ENCODE measurements around the gene PGM2. TPM values are rescaled to one million over a fixed set of nuclear protein-coding genes. Genes with fewer than 3 reads are reported as not detected.
A peak's percentile ranks its signal among the peaks of the same experiment; 100 is the strongest.
"Not testable (repeated sequence)": the region's sequence is repeated elsewhere in the genome, so short reads cannot be mapped to it uniquely, and the experiment has no call there.

The PGM2 gene
- total RNA-seq, 2 experiments from 2014 or later: 67.4 to 108 TPM

DNA sequence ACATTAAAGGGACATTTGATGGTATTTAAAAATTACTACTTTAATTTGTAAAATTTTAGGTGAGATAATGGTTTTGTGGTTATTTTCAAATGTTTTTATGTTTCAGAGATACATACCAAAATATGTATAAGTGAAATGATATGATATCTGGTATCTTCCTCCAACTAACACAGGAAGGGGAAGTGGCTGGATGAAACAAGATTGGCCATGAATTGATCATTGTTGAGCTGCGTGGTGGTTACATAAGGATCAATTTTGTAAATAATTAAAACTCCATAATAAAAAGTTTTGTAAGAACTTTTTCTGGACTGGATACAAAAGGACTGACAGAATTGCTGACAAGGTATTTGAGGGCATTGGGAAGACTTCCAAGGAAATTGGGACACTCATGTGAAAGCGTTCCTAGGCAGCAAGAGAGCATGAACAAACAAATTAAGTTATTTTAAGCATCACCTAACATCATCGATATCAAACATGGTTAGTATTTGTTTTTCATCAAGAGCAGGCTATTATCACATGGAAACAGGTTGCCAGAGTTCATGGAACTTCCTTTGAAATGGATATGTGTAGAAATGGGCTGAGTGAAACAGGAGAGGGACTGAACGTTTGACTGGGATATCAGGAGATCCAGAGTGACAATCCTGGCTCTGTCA lies 4.4 kb upstream of the PGM2 start:
- Histone ChIP-seq H2AFZ (ENCODE audit: low read length) (no peak overlapping the region), H3K4me1 (ENCODE audit: insufficient read depth, low read length, poor library complexity, severe bottlenecking) (peaks cover 7% of the 10 kb centered on the region), H4K20me1 (ENCODE audit: insufficient read depth, low read length) (no peaks in the 10 kb centered on the region), H3K9me2 (ENCODE audit: insufficient read depth, low read length) (no peaks in the 10 kb centered on the region), H3K4me3 (ENCODE audit: low read depth, low read length, poor library complexity, severe bottlenecking) (no peak overlapping the region), H3K27ac (ENCODE audit: low read depth, low read length, poor library complexity, severe bottlenecking) (no peak overlapping the region), H3K4me2 (ENCODE audit: low read length) (no peak overlapping the region), H3K79me2 (ENCODE audit: insufficient read depth, low read depth, low read length) (peaks cover 4% of the 10 kb centered on the region; the same call in 1 of the 2 replicates), H3K36me3 (ENCODE audit: insufficient read depth, low read length) (no peaks in the 10 kb centered on the region), H3K9me3 (ENCODE audit: low read length) (no peaks in the 10 kb centered on the region)
- ChIA-PET POLR2A (interaction anchor here (0.9 kb wide), 1 partner anchor 158 kb away, joined by 3 read pairs; no protein-coding TSS in a partner anchor), CTCF (ENCODE audit: unreplicated experiment) (no interaction called here)
- intact Hi-C loops (cut with micrococcal nuclease; ENCODE audit: unreplicated experiment): no loop called here
- TF ChIP-seq, protein P1, sequence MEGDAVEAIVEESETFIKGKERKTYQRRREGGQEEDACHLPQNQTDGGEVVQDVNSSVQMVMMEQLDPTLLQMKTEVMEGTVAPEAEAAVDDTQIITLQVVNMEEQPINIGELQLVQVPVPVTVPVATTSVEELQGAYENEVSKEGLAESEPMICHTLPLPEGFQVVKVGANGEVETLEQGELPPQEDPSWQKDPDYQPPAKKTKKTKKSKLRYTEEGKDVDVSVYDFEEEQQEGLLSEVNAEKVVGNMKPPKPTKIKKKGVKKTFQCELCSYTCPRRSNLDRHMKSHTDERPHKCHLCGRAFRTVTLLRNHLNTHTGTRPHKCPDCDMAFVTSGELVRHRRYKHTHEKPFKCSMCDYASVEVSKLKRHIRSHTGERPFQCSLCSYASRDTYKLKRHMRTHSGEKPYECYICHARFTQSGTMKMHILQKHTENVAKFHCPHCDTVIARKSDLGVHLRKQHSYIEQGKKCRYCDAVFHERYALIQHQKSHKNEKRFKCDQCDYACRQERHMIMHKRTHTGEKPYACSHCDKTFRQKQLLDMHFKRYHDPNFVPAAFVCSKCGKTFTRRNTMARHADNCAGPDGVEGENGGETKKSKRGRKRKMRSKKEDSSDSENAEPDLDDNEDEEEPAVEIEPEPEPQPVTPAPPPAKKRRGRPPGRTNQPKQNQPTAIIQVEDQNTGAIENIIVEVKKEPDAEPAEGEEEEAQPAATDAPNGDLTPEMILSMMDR (conservative IDR thresholded peaks at IDR 0.05; ENCODE audit: low read length): no peak
- no peak for TF ChIP-seq EZH2phosphoT487 (IDR thresholded peaks at IDR 0.05; ENCODE audit: borderline replicate concordance, low read depth, low read length)
- DNase-seq (ENCODE audit: low spot score): no peak
- no TSS peak for BruUV-seq (replicated peaks)

DNA sequence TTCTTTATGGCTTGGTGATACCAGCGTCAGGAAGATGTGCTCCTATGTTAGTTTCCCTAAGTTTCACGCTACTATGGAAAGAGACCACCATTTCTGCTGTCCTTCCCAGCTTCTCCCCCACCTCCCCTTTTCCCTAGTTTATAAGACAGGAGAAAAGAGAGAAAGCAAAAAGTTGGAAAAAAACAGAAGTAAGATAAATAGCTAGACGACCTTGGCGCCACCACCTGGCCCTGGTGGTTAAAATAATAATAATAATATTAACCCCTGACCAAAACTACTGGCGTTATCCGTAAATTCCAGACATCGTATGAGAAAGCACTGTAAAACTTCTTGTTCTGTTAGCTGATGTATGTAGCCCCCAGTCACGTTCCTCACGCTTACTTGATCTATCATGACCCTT lies 985 bp upstream of the PGM2 start:
- peaks cover 27% of the 10 kb centered on the region for H3K79me2 ChIP-seq (ENCODE audit: insufficient read depth, low read depth, low read length)
- not testable (repeated sequence) for H3K9me3 ChIP-seq (ENCODE audit: low read length); H3K9me2 ChIP-seq (ENCODE audit: insufficient read depth, low read length); BruUV-seq (replicated peaks)
- intact Hi-C loops (cut with micrococcal nuclease; ENCODE audit: unreplicated experiment): loop anchor here (1.0 kb wide), 1 partner anchor 20 kb away; no protein-coding TSS in a partner anchor
- H3K4me1 ChIP-seq (ENCODE audit: insufficient read depth, low read length, poor library complexity, severe bottlenecking): peaks cover 30% of the 10 kb centered on the region
- H3K36me3 ChIP-seq (ENCODE audit: insufficient read depth, low read length): peaks cover 15% of the 10 kb centered on the region
- peak overlapping the region; percentile 91 for H3K4me3 ChIP-seq (ENCODE audit: low read depth, low read length, poor library complexity, severe bottlenecking)
- peak overlapping the region; percentile 60 for H3K27ac ChIP-seq (ENCODE audit: low read depth, low read length, poor library complexity, severe bottlenecking)
- peak; percentile 17 for DNase-seq (ENCODE audit: low spot score)
- peaks cover 15% of the 10 kb centered on the region; the same call in 1 of the 2 replicates for H4K20me1 ChIP-seq (ENCODE audit: insufficient read depth, low read length)
- POLR2A ChIA-PET: interaction anchor here (0.6 to 4.8 kb wide), 17 partner anchors 10 to 210 kb away, joined by 3 to 32 read pairs (median 4); no protein-coding TSS in a partner anchor
- peak overlapping the region; percentile 83; the same call in 1 of the 2 replicates for H2AFZ ChIP-seq (ENCODE audit: low read length)
- CTCF ChIA-PET (ENCODE audit: unreplicated experiment): interaction anchor here (0.9 kb wide), 1 partner anchor 13 kb away, joined by 4 read pairs; no protein-coding TSS in a partner anchor
- H3K4me2 ChIP-seq (ENCODE audit: low read length): peak overlapping the region; percentile 84
- TF ChIP-seq, protein P1 (conservative IDR thresholded peaks at IDR 0.05; ENCODE audit: low read length): peak; percentile 71; the same call in 1 of the 2 replicates

DNA sequence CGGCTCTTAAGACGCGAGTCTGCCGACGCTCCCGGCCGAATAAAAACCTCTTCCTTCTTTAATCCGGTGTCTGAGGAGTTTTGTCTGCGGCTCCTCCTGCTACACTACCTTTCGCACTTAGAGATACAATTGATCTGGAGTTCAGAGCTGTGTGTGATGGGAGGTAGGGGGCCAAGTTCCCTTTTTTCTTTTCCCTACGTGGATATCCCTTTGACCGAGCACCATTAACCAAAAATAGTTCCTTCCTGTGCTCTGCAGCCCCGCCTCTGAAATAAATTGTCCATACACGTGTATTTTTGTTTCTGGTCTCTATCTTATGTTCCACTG lies 555 bp upstream of the PGM2 start:
- BruUV-seq (replicated peaks): TSS peak; percentile 96
- POLR2A ChIA-PET: interaction anchor here (0.6 to 4.8 kb wide), 21 partner anchors 10 to 213 kb away, joined by 3 to 32 read pairs (median 4); no protein-coding TSS in a partner anchor

More for the DNA sequence above, 555 bp upstream of the PGM2 start:
- no peak for DNase-seq (ENCODE audit: low spot score)
- intact Hi-C loops (cut with micrococcal nuclease; ENCODE audit: unreplicated experiment): loop anchor here (1.0 to 2.0 kb wide), 5 partner anchors 20 to 151 kb away; partner anchors contain the start of genes RELL1 and TBC1D1
- CTCF ChIA-PET (ENCODE audit: unreplicated experiment): interaction anchor here (0.9 kb wide), 1 partner anchor 13 kb away, joined by 4 read pairs; no protein-coding TSS in a partner anchor
- Histone ChIP-seq H2AFZ (ENCODE audit: low read length) (peak overlapping the region; percentile 83), H3K36me3 (ENCODE audit: insufficient read depth, low read length) (peaks cover 19% of the 10 kb centered on the region), H3K79me2 (ENCODE audit: insufficient read depth, low read depth, low read length) (peaks cover 27% of the 10 kb centered on the region), H3K4me2 (ENCODE audit: low read length) (peak overlapping the region; percentile 84), H3K9me3 (ENCODE audit: low read length) (no peaks in the 10 kb centered on the region), H3K9me2 (ENCODE audit: insufficient read depth, low read length) (no peaks in the 10 kb centered on the region), H4K20me1 (ENCODE audit: insufficient read depth, low read length) (peaks cover 15% of the 10 kb centered on the region; the same call in 1 of the 2 replicates), H3K27ac (ENCODE audit: low read depth, low read length, poor library complexity, severe bottlenecking) (peak overlapping the region; percentile 60), H3K4me3 (ENCODE audit: low read depth, low read length, poor library complexity, severe bottlenecking) (peak overlapping the region; percentile 91), H3K4me1 (ENCODE audit: insufficient read depth, low read length, poor library complexity, severe bottlenecking) (peaks cover 30% of the 10 kb centered on the region)
- TF ChIP-seq EZH2phosphoT487 (IDR thresholded peaks at IDR 0.05; ENCODE audit: borderline replicate concordance, low read depth, low read length): no peak
- TF ChIP-seq, protein P1 (conservative IDR thresholded peaks at IDR 0.05; ENCODE audit: low read length): no peak

Data from OCI-LY7 (cell line).